Inferior parietal cortex (tissue), 1 donor: ENCODE data around the gene GDNF.
"Not testable (repeated sequence)": the region's sequence is repeated elsewhere in the genome, so short reads cannot be mapped to it uniquely, and the experiment has no call there.

Experiments used
- DNase-seq: peaks from one replicate; pipeline ENCODE4 v3.0.0-alpha.2; 2016; ENCODE audit errors: extremely low spot score

Gene GDNF

GRCh38 chr5:37839407-37840052 is at the start of gene GDNF:
Gene GDNF (minus strand): TSS chr5:37840041. CDS start chr5:37834796, 5,245 bp downstream.
- no peak for DNase-seq

DNA sequence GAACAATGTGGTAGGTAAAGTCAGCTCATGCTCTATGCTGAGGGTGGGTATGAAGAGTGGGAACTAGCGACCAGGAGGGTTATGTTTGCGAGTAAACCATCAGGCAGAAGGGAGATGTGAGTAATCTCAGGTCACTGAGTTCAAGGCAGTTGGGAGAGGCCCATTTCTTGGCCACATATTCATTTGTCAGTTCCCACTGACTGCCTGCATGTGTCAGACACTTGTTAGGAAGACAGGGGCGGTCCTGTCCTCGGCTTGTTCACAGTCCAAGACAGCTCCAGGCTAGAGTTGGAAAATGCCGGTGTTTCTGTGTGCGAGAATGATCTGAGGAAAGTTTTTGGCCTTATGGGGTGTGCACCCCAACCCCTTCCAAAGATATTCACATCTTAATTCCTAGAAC is 48.6 kb upstream of the GDNF start:
- no peak for DNase-seq

DNA sequence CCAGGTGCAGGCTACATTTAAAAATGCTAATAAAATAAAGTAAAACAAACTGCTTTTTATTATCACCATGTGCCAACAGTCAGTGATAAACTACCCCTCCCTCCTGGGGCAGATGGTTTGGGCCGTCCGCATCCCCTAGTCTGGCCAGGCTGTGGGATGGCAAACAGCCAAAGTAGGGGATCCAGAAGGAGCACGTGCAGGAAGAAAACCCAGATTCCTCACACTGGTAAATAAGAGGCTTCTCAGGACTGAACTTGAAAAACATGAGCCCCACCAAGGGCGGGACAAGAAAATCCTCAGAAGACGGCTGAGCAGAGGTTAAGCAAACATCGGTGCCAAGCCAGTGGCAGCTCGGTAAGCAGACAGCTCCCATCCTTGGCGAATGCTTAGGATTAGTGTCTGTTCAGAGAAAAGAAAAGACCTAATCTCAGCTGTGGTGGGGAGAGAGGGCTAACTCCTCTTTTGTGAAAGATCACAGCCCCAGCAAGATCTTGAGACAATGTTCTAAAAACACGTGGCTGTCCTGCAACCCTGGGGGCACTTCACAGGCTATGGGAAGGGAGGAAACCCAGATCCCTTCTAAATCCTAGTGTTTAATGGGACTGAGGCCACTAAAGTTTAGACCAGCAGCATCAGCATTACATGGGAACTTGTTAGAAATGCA is 46.5 kb upstream of the GDNF start:
- DNase-seq: no peak

DNA sequence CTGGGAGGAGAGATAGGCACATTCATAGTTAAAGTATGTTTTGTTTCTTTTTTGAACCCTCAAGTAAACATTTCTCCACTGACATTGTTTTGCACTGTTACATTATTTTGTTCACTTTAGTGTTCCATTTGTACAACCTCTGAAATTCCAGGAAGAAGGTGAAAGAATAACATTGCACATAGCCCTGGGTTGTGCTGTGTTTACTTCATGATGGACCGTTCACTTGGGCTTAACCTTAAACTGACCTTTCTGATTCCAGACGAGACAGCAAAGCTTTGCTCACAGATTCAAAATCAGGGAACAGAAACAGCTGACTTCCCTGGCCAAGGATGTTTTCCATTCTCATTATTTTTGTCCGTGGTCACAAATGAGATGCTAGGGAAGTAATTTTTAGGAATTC is 42.8 kb upstream of the GDNF start:
- no peak for DNase-seq

DNA sequence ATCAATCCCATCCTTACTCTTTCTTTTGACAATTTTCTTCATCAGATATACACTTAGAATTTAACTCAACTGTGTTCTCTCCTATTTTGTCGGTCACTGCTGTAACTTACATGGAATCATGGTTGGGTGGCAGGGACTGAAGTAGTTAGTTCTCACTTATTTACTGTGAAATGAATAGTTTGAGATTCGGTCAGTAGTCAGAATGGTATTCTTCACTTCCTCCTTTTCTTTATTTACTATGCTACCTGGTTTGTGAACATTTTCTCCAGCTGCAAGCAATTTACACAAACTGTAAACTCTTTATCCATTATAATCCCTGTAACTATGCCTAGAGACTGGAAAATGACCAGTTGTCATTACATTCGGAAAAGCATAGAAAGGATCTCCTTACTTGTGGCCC is 41.5 kb upstream of the GDNF start:
- no peak for DNase-seq

DNA sequence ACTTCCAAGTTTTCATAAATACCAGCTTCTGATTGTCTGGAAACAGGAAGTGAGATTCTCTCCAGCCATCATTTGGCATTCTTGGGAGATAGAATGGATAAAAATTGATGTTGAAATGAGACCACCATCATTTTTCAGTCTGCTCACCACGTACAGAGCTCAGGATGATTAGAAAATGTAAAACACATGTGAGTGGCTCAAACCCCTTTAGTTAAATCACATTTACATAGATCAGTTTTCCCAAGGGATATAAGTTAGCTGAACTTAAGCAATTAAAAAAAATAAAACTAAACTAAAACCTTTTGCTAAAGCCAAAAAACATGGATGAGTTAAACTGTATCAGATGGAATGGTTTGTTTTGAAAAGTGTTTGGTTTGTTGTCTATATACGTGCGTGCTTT is 37.1 kb upstream of the GDNF start:
- DNase-seq: no peak

- DNase-seq: no peak
Observed at GRCh38 chr5:37876245-37876644, 36.4 kb upstream of the GDNF start.

DNA sequence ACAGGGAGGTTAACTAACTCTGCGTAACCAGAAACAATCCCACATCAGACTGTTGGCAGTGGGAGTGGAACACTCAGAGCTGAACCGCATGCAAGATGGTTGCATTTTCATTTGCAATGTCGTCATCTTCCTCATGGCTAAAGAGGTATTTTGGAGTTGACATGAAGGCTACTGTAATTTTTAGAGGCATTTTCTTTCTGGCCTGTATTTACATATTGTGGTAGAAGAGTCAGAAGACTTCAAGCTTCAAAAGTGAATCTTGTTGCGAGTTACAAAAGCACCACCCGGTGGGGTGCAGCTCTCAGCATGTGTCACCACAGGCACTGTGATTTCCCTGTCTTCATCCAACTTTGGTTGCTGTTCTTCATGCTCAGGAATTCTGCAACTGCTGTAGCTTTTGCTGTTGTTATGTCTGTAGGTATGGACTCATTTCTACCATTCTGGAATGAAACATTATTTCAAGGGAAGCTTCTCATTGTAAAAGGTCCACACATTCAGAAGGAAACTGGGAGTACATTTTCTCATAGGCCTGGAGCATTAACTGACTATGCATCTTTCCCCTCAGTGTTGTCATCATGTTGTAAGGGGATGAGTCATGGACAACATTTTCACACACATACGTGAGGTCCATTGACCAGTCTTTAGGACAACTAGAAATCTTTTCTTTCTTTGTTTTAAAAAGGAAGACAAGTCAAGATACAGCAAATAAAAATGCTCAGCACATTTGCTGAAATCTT is 35.4 kb upstream of the GDNF start:
- DNase-seq: no peak

GRCh38 chr5:37873988-37874387 is 34.1 kb upstream of the GDNF start:
- no peak for DNase-seq

- no peak for DNase-seq
Observed at GRCh38 chr5:37871023-37871815, 31.4 kb upstream of the GDNF start.

- DNase-seq: no peak
Observed at GRCh38 chr5:37869216-37869615, 29.4 kb upstream of the GDNF start.

DNA sequence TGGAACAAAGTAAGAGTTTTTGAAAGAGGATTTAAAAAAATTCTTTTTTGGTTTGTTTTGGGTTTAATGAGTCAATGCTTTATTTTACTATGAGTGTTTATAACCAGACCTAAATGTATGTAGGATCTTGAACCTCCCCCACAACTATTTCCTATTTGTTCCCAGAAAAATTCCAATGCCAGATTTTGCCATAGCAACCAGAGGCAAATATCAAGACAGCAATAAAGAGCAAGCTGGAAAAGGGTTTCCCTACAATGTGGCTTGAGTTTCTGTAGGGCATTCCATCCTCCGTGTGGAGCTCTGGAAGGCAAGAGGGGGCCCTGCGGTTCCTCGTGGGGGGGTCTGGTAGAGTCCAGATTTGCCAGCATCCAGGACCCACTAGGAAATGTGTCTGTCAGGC is 27.8 kb upstream of the GDNF start:
- DNase-seq: no peak

- DNase-seq: not testable (repeated sequence)
Observed at GRCh38 chr5:37862907-37863306, 23.1 kb upstream of the GDNF start.

GRCh38 chr5:37860206-37860605 is 20.4 kb upstream of the GDNF start:
- no peak for DNase-seq

- no peak for DNase-seq
Observed at GRCh38 chr5:37859805-37860204, 20.0 kb upstream of the GDNF start.

GRCh38 chr5:37858250-37858649 is 18.4 kb upstream of the GDNF start:
- DNase-seq: no peak

DNA sequence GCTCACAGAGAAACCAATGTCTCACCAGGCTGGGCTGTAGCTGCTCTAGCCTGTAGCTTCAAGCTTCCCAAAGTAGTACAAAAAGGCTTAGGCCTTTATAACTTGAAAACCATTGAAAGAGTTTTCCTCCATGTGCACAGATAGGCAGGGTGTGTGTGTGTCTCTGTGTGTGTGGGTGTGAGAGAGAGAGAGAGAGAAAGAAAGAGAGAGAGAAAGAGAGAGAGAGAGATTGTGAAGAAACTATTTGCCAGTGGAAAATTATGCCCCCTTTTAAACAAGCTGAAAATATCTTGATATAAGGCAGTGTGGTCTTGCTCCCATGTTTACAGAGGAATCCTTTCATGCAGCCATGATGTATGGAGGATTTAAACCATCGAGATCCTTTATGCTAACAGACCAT is 17.9 kb upstream of the GDNF start:
- no peak for DNase-seq

GRCh38 chr5:37855438-37855837 is 15.6 kb upstream of the GDNF start:
- no peak for DNase-seq

DNA sequence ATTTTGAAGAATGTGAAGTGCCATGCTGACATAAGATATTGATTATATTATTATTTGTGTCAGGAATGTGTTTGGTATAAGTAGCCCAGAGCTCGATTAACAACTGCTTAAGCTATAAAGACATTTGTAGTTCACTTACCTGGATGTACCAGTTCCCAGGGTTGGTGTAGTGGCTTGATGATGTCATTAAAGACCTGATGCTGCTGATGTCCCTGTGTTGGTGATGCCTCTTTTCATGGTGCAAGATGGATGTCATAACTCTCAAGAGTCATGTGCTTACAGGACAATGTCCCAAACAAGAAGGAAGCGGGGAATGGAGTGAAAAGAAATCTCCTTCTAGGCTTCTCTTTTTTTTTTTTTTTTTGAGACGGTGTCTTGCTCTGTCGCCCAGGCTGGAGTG is 11.5 kb upstream of the GDNF start:
- DNase-seq: no peak

- DNase-seq: no peak
Observed at GRCh38 chr5:37850226-37850865, 10.5 kb upstream of the GDNF start.

GRCh38 chr5:37849641-37850040 is 9.8 kb upstream of the GDNF start:
- DNase-seq: no peak

DNA sequence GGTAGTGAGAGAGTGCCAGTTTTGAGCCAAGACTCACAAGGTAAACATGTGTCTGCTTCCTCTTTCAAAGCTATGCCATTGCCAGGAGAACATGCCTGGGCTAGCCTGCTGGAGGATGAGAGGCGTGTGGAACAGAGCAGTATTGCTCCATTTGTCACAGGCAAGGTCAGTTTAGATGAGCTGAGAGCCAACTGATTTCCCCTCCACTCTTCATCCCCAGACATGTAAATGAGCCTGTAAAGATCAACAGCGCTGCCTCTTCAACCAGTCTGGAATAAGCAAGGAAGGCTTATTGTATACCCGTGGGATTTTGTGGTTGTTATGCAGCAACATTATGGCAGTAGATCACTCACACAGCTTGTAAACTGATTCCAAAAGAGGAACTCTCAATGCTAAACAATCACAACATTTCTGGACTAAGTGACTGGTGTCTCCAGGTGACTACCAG is 8.2 kb upstream of the GDNF start:
- DNase-seq: no peak
